ENCODE measurements around the gene HNRNPM. TPM values are rescaled to one million over a fixed set of nuclear protein-coding genes. Genes with fewer than 3 reads are reported as not detected.

The HNRNPM gene
- total RNA-seq, 1 experiment from 2014 or later, result 468 TPM

GRCh38 chr19:8477889-8478288 is 33.1 kb downstream of the HNRNPM start:
- Histone ChIP-seq H3K14ac (ENCODE audit: insufficient read depth, low read length) (no peak overlapping the region), H3K79me1 (ENCODE audit: insufficient read depth, low read depth, low read length, poor library complexity, severe bottlenecking) (peaks cover 4% of the 10 kb centered on the region), H3K4me2 (ENCODE audit: insufficient read depth, insufficient read length, low read length) (no peak overlapping the region), H3K18ac (ENCODE audit: insufficient read length, low read depth, low read length) (no peak overlapping the region), H3K9ac (ENCODE audit: extremely low read depth, insufficient read length, low read length) (no peak overlapping the region), H4K20me1 (ENCODE audit: control insufficient read depth, insufficient read depth, insufficient read length) (peaks cover 2% of the 10 kb centered on the region), H3K56ac (ENCODE audit: insufficient read length, low read depth, low read length) (no peak overlapping the region), H4K8ac (replicated peaks; ENCODE audit: insufficient read length, low read depth, low read length) (no peak overlapping the region), H2BK12ac (ENCODE audit: insufficient read length, low read depth, low read length) (no peak overlapping the region), H3T11ph (ENCODE audit: low read length) (no peak overlapping the region), H3K27ac (ENCODE audit: insufficient read length, low read depth, low read length) (no peak overlapping the region), H3K4ac (ENCODE audit: low read depth, low read length) (no peak overlapping the region), H2BK20ac (ENCODE audit: low read depth, low read length, poor library complexity, severe bottlenecking) (no peak overlapping the region), H2AFZ (ENCODE audit: low read length) (no peak overlapping the region), H3K23ac (ENCODE audit: insufficient read length, low read depth, low read length) (no peak overlapping the region), H2BK15ac (ENCODE audit: low read depth, low read length) (no peak overlapping the region), H3K27me3 (ENCODE audit: insufficient read depth, low read length) (no peaks in the 10 kb centered on the region), H3K9me3 (ENCODE audit: control insufficient read depth, low read depth, low read length) (no peaks in the 10 kb centered on the region), H3K79me2 (ENCODE audit: insufficient read depth, low read length) (peaks cover 41% of the 10 kb centered on the region; the same call in 1 of the 2 replicates), H3K4me1 (ENCODE audit: insufficient read depth, low read length) (no peaks in the 10 kb centered on the region), H3K23me2 (ENCODE audit: insufficient read length, low read depth, low read length, poor library complexity, severe bottlenecking) (no peaks in the 10 kb centered on the region), H4K5ac (ENCODE audit: insufficient read length, low read depth, low read length) (no peak overlapping the region), H2AK5ac (ENCODE audit: insufficient read length, low read length) (no peak overlapping the region), H2BK120ac (ENCODE audit: low read depth, low read length, poor library complexity, severe bottlenecking) (no peak overlapping the region), H4K91ac (ENCODE audit: insufficient read length, low read depth, low read length) (no peak overlapping the region), H2BK5ac (ENCODE audit: insufficient read length, low read length) (no peak overlapping the region)
- Mint-ChIP-seq H3K9me3 (no peaks in the 10 kb centered on the region), H3K27ac (peak overlapping the region in 2 of 3 experiments; percentile 19 to 81; a peak in 4 of 7 replicates), H3K36me3 (ENCODE audit: insufficient read depth in 1 of 3, low read depth in 3 of 3) (peaks cover 49 to 85% (median 83%) of the 10 kb centered on the region in 3 experiments; a peak in 6 of 7 replicates), H3K4me3 (no peak overlapping the region), H3K4me1 (peaks cover 3 to 6% of the 10 kb centered on the region in 2 experiments; a peak in 1 of 4 replicates), H3K27me3 (ENCODE audit: low read depth) (no peaks in the 10 kb centered on the region; the same call in 1 of the 2 replicates)
- no peak for DNase-seq
- no peak for TF ChIP-seq CTCF (conservative IDR thresholded peaks at IDR 0.05)
- WGBS (ENCODE audit: extremely low coverage, insufficient read length, low lambda C conversion rate), result no CpG with 5 or more reads among the region's 4 CpGs

Measured in H9 (cell line).